PC-3 (cell line): ENCODE results near the gene SLC35B4.

ENCODE experiments used
- EZH2 ChIP-seq: fragments of 300-600 bp; sonication (generic); IDR thresholded peaks from one replicate; pipeline ENCODE4 v1.6.1; 2017; ENCODE audit warnings: antibody characterized with exemption, mild to moderate bottlenecking, low read length; ENCODE audit not compliant: unreplicated experiment
- EZH2phosphoT487 ChIP-seq: fragments of 300-600 bp; sonication (generic); IDR thresholded peaks from 2 replicates; pipeline ENCODE4 v1.6.1; 2018; ENCODE audit warnings: mild to moderate bottlenecking, antibody characterized with exemption, low read length, borderline replicate concordance
- TF ChIP-seq, protein P1 (sequence below): fragments of 300-600 bp; sonication (generic); conservative IDR thresholded peaks from 2 replicates; pipeline ENCODE4 v1.5.1; 2017; ENCODE audit warnings: antibody characterized with exemption, low read depth, mild to moderate bottlenecking, low read length

DNA sequence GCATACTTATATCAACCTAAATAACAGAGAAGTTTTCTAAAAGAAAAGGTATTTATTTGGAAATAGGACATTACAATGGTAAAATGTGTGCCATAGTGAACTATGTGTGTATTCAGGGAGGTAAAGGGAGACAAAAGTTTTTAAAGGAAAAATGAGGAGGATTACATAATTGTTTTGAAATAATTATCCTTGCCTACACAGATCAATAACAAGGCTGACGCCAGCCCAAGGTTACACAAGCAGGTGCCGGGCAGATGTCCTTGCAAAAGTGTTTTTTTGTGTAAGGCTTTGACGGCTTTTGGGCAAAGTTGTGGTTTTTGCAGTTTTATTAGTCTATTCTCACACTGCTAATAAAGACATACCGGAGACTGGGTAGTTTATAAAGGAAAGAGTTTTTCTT lies 22.7 kb upstream of the SLC35B4 start:
- TF ChIP-seq, protein P1, sequence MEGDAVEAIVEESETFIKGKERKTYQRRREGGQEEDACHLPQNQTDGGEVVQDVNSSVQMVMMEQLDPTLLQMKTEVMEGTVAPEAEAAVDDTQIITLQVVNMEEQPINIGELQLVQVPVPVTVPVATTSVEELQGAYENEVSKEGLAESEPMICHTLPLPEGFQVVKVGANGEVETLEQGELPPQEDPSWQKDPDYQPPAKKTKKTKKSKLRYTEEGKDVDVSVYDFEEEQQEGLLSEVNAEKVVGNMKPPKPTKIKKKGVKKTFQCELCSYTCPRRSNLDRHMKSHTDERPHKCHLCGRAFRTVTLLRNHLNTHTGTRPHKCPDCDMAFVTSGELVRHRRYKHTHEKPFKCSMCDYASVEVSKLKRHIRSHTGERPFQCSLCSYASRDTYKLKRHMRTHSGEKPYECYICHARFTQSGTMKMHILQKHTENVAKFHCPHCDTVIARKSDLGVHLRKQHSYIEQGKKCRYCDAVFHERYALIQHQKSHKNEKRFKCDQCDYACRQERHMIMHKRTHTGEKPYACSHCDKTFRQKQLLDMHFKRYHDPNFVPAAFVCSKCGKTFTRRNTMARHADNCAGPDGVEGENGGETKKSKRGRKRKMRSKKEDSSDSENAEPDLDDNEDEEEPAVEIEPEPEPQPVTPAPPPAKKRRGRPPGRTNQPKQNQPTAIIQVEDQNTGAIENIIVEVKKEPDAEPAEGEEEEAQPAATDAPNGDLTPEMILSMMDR = no peak
- TF ChIP-seq EZH2 (no peak), EZH2phosphoT487 (no peak)
